Liver (tissue), 3 donors: ENCODE measurements around the gene DOCK2.

ENCODE experiments used
- CTCF ChIP-seq: fragments of 150-350 bp; IDR thresholded peaks from 2 replicates; pipeline ENCODE4 v1.5.1; 2017; ENCODE audit warnings: improper control_type of control experiment, low read depth, low read length; ENCODE audit not compliant: missing input control
- FOXA1 ChIP-seq: IDR thresholded peaks from 2 replicates; pipeline ENCODE4 v1.6.1; 2016; ENCODE audit warnings: antibody characterized with exemption
- MAX ChIP-seq: IDR thresholded peaks from 2 replicates; pipeline ENCODE4 v1.6.1; 2016; ENCODE audit warnings: antibody characterized with exemption
- RAD21 ChIP-seq, 2 donors: IDR thresholded peaks; 2 replicates each; pipeline ENCODE4 v1.6.1; 2016; ENCODE audit warnings: antibody characterized with exemption in 2 of 2, mild to moderate bottlenecking in 2 of 2
- REST ChIP-seq: IDR thresholded peaks from 2 replicates; pipeline ENCODE4 v1.6.1; 2016; ENCODE audit warnings: antibody characterized with exemption, mild to moderate bottlenecking
- TAF1 ChIP-seq: conservative IDR thresholded peaks from 2 replicates; pipeline ENCODE4 v1.6.1; 2016; ENCODE audit warnings: antibody characterized with exemption, mild to moderate bottlenecking
- donor health status: healthy.
- donor health status: healthy.

GRCh38 chr5:169889572-169889971 is 252.5 kb downstream of the DOCK2 start:
- no peak for TF ChIP-seq CTCF
- TF ChIP-seq RAD21 (IDR thresholded peaks at IDR 0.05): no peak
- TF ChIP-seq MAX: no peak
- no peak for TF ChIP-seq TAF1
- TF ChIP-seq REST: no peak
- TF ChIP-seq FOXA1: no peak
